SU-DHL-6 (cell line): Measurements from ENCODE around the gene PSTPIP1.

Experiments used
- H2AFZ ChIP-seq: fragments of 200-600 bp; sonication (generic); 2 replicates; pipeline ENCODE4 v1.6.1; 2014; ENCODE audit warnings: low read depth, mild to moderate bottlenecking, moderate library complexity, mixed read lengths, antibody characterized with exemption, low read length; ENCODE audit not compliant: severe bottlenecking
- H3F3A ChIP-seq: fragments of 200-600 bp; shearing (Covaris generic); 2 replicates; pipeline ENCODE4 v1.6.0; 2016; ENCODE audit warnings: antibody characterized with exemption, mild to moderate bottlenecking; ENCODE audit not compliant: insufficient read depth
- H3K27ac ChIP-seq: fragments of 200-600 bp; sonication (generic); 2 replicates; pipeline ENCODE4 v1.5.1; 2016; ENCODE audit warnings: low read depth, mild to moderate bottlenecking, low read length, moderate library complexity, mixed read lengths
- H3K27me3 ChIP-seq: fragments of 200-600 bp; sonication (generic), shearing (Covaris generic); 2 replicates; pipeline ENCODE4 v1.6.0; 2014; ENCODE audit warnings: mild to moderate bottlenecking, low read length
- H3K36me3 ChIP-seq: fragments of 200-600 bp; sonication (generic); 2 replicates; pipeline ENCODE4 v1.6.1; 2014; ENCODE audit warnings: mild to moderate bottlenecking, low read length, mixed read lengths
- H3K4me2 ChIP-seq: fragments of 300-600, 200-600 bp; shearing (Covaris generic), sonication (generic); 2 replicates; pipeline ENCODE4 v1.6.0; 2014; ENCODE audit warnings: low read length, low read depth, mild to moderate bottlenecking; ENCODE audit not compliant: poor library complexity, severe bottlenecking
- H3K4me3 ChIP-seq: fragments of 200-600 bp; sonication (generic); 2 replicates; pipeline ENCODE4 v1.5.1; 2014; ENCODE audit warnings: antibody characterized with exemption, low read length, mild to moderate bottlenecking, mixed read lengths; ENCODE audit not compliant: insufficient read depth, poor library complexity, severe bottlenecking
- H3K79me2 ChIP-seq: fragments of 200-600 bp; sonication (generic); 2 replicates; pipeline ENCODE4 v1.6.1; 2014; ENCODE audit warnings: mild to moderate bottlenecking, low read length, moderate library complexity; ENCODE audit not compliant: insufficient read depth
- H3K9ac ChIP-seq: fragments of 200-600 bp; sonication (generic); 2 replicates; pipeline ENCODE4 v1.7.0; 2014; ENCODE audit warnings: mild to moderate bottlenecking, low read length
- H3K9me2 ChIP-seq: fragments of 200-600 bp; sonication (generic); replicated peaks from 2 replicates; pipeline ENCODE4 v1.6.1; 2014; ENCODE audit warnings: low read length; ENCODE audit not compliant: insufficient read depth
- H3K9me3 ChIP-seq: fragments of 200-600 bp; sonication (generic); 2 replicates; pipeline ENCODE4 v1.6.1; 2014; ENCODE audit warnings: low read length, mixed read lengths; ENCODE audit not compliant: insufficient read depth
- H4K20me1 ChIP-seq: fragments of 200-600 bp; sonication (generic); 2 replicates; pipeline ENCODE4 v1.6.1; 2014; ENCODE audit warnings: low read depth, mild to moderate bottlenecking, antibody characterized with exemption, low read length, moderate library complexity, mixed read lengths
- CTCF ChIP-seq: fragments of 200-600 bp; sonication (generic); IDR thresholded peaks from one replicate; pipeline ENCODE4 v1.5.1; 2017; ENCODE audit warnings: antibody characterized with exemption, mild to moderate bottlenecking, low read length, moderate library complexity; ENCODE audit not compliant: insufficient read depth, poor library complexity, severe bottlenecking
- EZH2phosphoT487 ChIP-seq: fragments of 200-600 bp; sonication (generic), shearing (Covaris generic); conservative IDR thresholded peaks from 2 replicates; pipeline ENCODE4 v1.6.1; 2018; ENCODE audit warnings: mild to moderate bottlenecking, antibody characterized with exemption, low read length, moderate library complexity, mixed read lengths

PSTPIP1 gene

GRCh38 chr15:77063249-77063648, 68.3 kb downstream of the PSTPIP1 start:
- H3K27me3 ChIP-seq: no peaks in the 10 kb centered on the region
- H3K9me2 ChIP-seq: no peaks in the 10 kb centered on the region
- H3K36me3 ChIP-seq: no peaks in the 10 kb centered on the region
- H3K79me2 ChIP-seq: no peaks in the 10 kb centered on the region; the same call in 1 of the 2 replicates
- H3K27ac ChIP-seq: no peak overlapping the region
- TF ChIP-seq EZH2phosphoT487: no peak
- no peak for TF ChIP-seq CTCF
- no peak overlapping the region for H3K4me2 ChIP-seq
- no peak overlapping the region for H2AFZ ChIP-seq
- no peaks in the 10 kb centered on the region for H3K9me3 ChIP-seq
- no peak overlapping the region for H3K4me3 ChIP-seq
- H3F3A ChIP-seq: 0 out of 2 replicates have a peak, but pooled peaks cover 2% of the 10 kb centered on the region
- H4K20me1 ChIP-seq: peaks cover 9% of the 10 kb centered on the region; the same call in 1 of the 2 replicates
- no peak overlapping the region for H3K9ac ChIP-seq

- no peak overlapping the region for H3K4me2 ChIP-seq
- H3K27ac ChIP-seq: no peak overlapping the region
- H3F3A ChIP-seq: 0 out of 2 replicates have a peak, but pooled peaks cover 4% of the 10 kb centered on the region
- H3K9me3 ChIP-seq: no peaks in the 10 kb centered on the region
- peaks cover 9% of the 10 kb centered on the region; the same call in 1 of the 2 replicates for H4K20me1 ChIP-seq
- no peaks in the 10 kb centered on the region for H3K9me2 ChIP-seq
- TF ChIP-seq EZH2phosphoT487: no peak
- no peak for TF ChIP-seq CTCF
- H3K4me3 ChIP-seq: no peak overlapping the region
- no peaks in the 10 kb centered on the region for H3K36me3 ChIP-seq
- H2AFZ ChIP-seq: no peak overlapping the region
- H3K9ac ChIP-seq: no peak overlapping the region
- H3K79me2 ChIP-seq: no peaks in the 10 kb centered on the region; the same call in 1 of the 2 replicates
- no peaks in the 10 kb centered on the region for H3K27me3 ChIP-seq
Measured at GRCh38 chr15:77064063-77064462, 69.1 kb downstream of the PSTPIP1 start.

GRCh38 chr15:77064539-77065308, 69.8 kb downstream of the PSTPIP1 start:
- Histone ChIP-seq H3K9me2 (no peaks in the 10 kb centered on the region), H3K9me3 (no peaks in the 10 kb centered on the region), H3F3A (0 out of 2 replicates have a peak, but pooled peaks cover 4% of the 10 kb centered on the region), H3K36me3 (no peaks in the 10 kb centered on the region), H3K4me2 (no peak overlapping the region), H3K79me2 (no peaks in the 10 kb centered on the region; the same call in 1 of the 2 replicates), H2AFZ (no peak overlapping the region), H3K9ac (no peak overlapping the region), H3K4me3 (no peak overlapping the region), H4K20me1 (peaks cover 9% of the 10 kb centered on the region; the same call in 1 of the 2 replicates), H3K27ac (no peak overlapping the region), H3K27me3 (no peaks in the 10 kb centered on the region)
- TF ChIP-seq CTCF (no peak), EZH2phosphoT487 (no peak)
